HepG2 (cell line): ENCODE measurements around the gene SS18L1. TPM values are rescaled to one million over a fixed set of nuclear protein-coding genes. Genes with fewer than 3 reads are reported as not detected.

ENCODE experiments used
- AKAP8 ChIP-seq: sonication (generic); formaldehyde crosslinking; IDR thresholded peaks from 2 replicates; pipeline ENCODE4 v1.5.1; 2020; ENCODE audit warnings: mild to moderate bottlenecking, missing genetic modification reagents
- BATF2 ChIP-seq: sonication (generic); formaldehyde crosslinking; IDR thresholded peaks from 2 replicates; pipeline ENCODE4 v1.8.0; 2022; ENCODE audit warnings: mild to moderate bottlenecking, missing genetic modification reagents, moderate library complexity
- CREBL2 ChIP-seq: sonication (generic); formaldehyde crosslinking; IDR thresholded peaks from 2 replicates; pipeline ENCODE4 v1.8.1; 2023; ENCODE audit warnings: missing genetic modification reagents, mild to moderate bottlenecking, borderline replicate concordance
- ERF ChIP-seq: IDR thresholded peaks from 2 replicates; pipeline ENCODE4 v1.6.1; 2018; ENCODE audit warnings: missing biosample characterization, missing genetic modification reagents
- HMGXB4 ChIP-seq, 2 experiments: sonication (generic) in 1 of 2; formaldehyde crosslinking in 1 of 2; IDR thresholded peaks; 2 replicates each; pipeline versions ENCODE4 v1.4.0 to v1.6.1; 2018 to 2020; ENCODE audit warnings: missing genetic modification reagents in 2 of 2, borderline replicate concordance in 1 of 2, low read depth in 1 of 2, mild to moderate bottlenecking in 1 of 2, missing biosample characterization in 1 of 2
- NAIF1 ChIP-seq: sonication (generic); formaldehyde crosslinking; IDR thresholded peaks from 2 replicates; pipeline ENCODE4 v1.5.0; 2020; ENCODE audit warnings: mild to moderate bottlenecking, missing genetic modification reagents, borderline replicate concordance
- NCOA5 ChIP-seq: sonication (generic); formaldehyde crosslinking; IDR thresholded peaks from 2 replicates; pipeline ENCODE4 v1.4.0; 2020; ENCODE audit warnings: missing genetic modification reagents
- PTBP1 ChIP-seq: fragments of 200-400 bp; formaldehyde crosslinking; IDR thresholded peaks from 2 replicates; pipeline ENCODE4 v1.6.1; 2018; ENCODE audit warnings: low read length, low read depth; ENCODE audit not compliant: poor library complexity, severe bottlenecking
- RXRA ChIP-seq: sonication (generic); formaldehyde crosslinking; IDR thresholded peaks from 2 replicates; pipeline ENCODE4 v1.5.1; 2020; ENCODE audit warnings: missing genetic modification reagents
- SAP130 ChIP-seq: IDR thresholded peaks from 2 replicates; pipeline ENCODE4 v1.6.1; 2016; ENCODE audit warnings: low read depth
- SMARCC2 ChIP-seq: fragments of 450-650 bp; IDR thresholded peaks from 2 replicates; pipeline ENCODE4 v1.6.1; 2017; ENCODE audit warnings: antibody characterized with exemption, mild to moderate bottlenecking
- SP1 ChIP-seq, 2 experiments: fragments of 450-650 bp in 1 of 2; sonication (generic) in 1 of 2; formaldehyde crosslinking in 1 of 2; IDR thresholded peaks; 2 replicates each; pipeline versions ENCODE4 v1.4.0 to v1.6.1; 2016 to 2020; ENCODE audit warnings: missing genetic modification reagents in 1 of 2
- SP4 ChIP-seq: sonication (generic); formaldehyde crosslinking; IDR thresholded peaks from 2 replicates; pipeline ENCODE4 v1.8.1; 2023; ENCODE audit warnings: mild to moderate bottlenecking, missing genetic modification reagents
- THAP11 ChIP-seq: IDR thresholded peaks from 2 replicates; pipeline ENCODE4 v1.6.1; 2016; ENCODE audit warnings: missing biosample characterization, missing genetic modification reagents
- U2AF2 ChIP-seq: fragments of 200-400 bp; formaldehyde crosslinking; IDR thresholded peaks from 2 replicates; pipeline ENCODE4 v1.6.1; 2017; ENCODE audit warnings: low read depth, mild to moderate bottlenecking, low read length
- ZMYM3 ChIP-seq: sonication (generic); formaldehyde crosslinking; IDR thresholded peaks from 2 replicates; pipeline ENCODE4 v1.5.1; 2020; ENCODE audit warnings: mild to moderate bottlenecking, missing genetic modification reagents
- ZNF10 ChIP-seq: sonication (generic); formaldehyde crosslinking; IDR thresholded peaks from 2 replicates; pipeline ENCODE4 v1.4.0; 2020; ENCODE audit warnings: mild to moderate bottlenecking, low read depth, missing genetic modification reagents, borderline replicate concordance
- ZNF121 ChIP-seq: sonication (generic); formaldehyde crosslinking; IDR thresholded peaks from 2 replicates; pipeline ENCODE4 v1.5.0; 2020; ENCODE audit warnings: mild to moderate bottlenecking, missing genetic modification reagents
- ZNF17 ChIP-seq: sonication (generic); formaldehyde crosslinking; IDR thresholded peaks from 2 replicates; pipeline ENCODE4 v1.5.0; 2020; ENCODE audit warnings: mild to moderate bottlenecking, missing genetic modification reagents
- ZNF556 ChIP-seq: sonication (generic); formaldehyde crosslinking; IDR thresholded peaks from 2 replicates; pipeline ENCODE4 v1.4.0; 2020; ENCODE audit warnings: mild to moderate bottlenecking, missing genetic modification reagents, borderline replicate concordance
- ZNF687 ChIP-seq: sonication (generic); formaldehyde crosslinking; IDR thresholded peaks from 2 replicates; pipeline ENCODE4 v1.5.1; 2020; ENCODE audit warnings: mild to moderate bottlenecking, missing genetic modification reagents, moderate library complexity
- ZNF788 ChIP-seq: sonication (generic); formaldehyde crosslinking; IDR thresholded peaks from 2 replicates; pipeline ENCODE4 v1.5.0; 2020; ENCODE audit warnings: mild to moderate bottlenecking, missing genetic modification reagents, borderline replicate concordance
- polyA plus RNA-seq, 8 experiments: library from polyadenylated mRNA; depleted of rRNA in 3 of 8; stranded (reverse) in 7 of 8; unstranded in 1 of 8; fragments of >200 nt; fragmentation: Illumina TruSeq in 4 of 8; extraction: Trizol in 4 of 8; gene quantifications; 2 replicates each; pipeline versions ENCODE4 v1.2.1 to v1.2.3, GENCODE V29; 2011 to 2016; ENCODE audit warnings: low read depth in 4 of 8, missing spikeins in 1 of 8, mixed read lengths in 1 of 8; ENCODE audit not compliant: insufficient read depth in 1 of 8
- total RNA-seq, 5 experiments: library from RNA; depleted of rRNA; stranded (reverse); fragments of >200 nt; fragmentation: Illumina TruSeq; extraction: Trizol; gene quantifications; 2 replicates each; pipeline ENCODE4 v1.2.3, GENCODE V29; 2016; ENCODE audit warnings: low read depth in 1 of 5

Gene SS18L1
- total and polyA plus RNA-seq, 2 of the 13 experiments (the other 11 are each of a cell fraction or from before 2014, with no cell fraction given): 17.8 to 27.6 TPM

GRCh38 chr20:62141397-62142251, 1.9 kb upstream of the SS18L1 start (continued):
- peak; percentile 25; the same call in 1 of the 2 replicates for TF ChIP-seq ZMYM3 (CRISPR knock-in tag)
- no peak for TF ChIP-seq SP1 (IDR thresholded peaks at IDR 0.05)
- no peak; the same call in 1 of the 2 replicates for TF ChIP-seq SP1 (CRISPR knock-in tag; IDR thresholded peaks at IDR 0.05)
- TF ChIP-seq CREBL2 (CRISPR knock-in tag): no peak
- TF ChIP-seq NCOA5: no peak
- peak; percentile 71 for TF ChIP-seq SAP130
- peak; percentile 62 for TF ChIP-seq AKAP8 (CRISPR knock-in tag)
- peak in 1 of 2 experiments; percentile 63; a peak in 3 of 4 replicates for TF ChIP-seq HMGXB4 (CRISPR knock-in tag; IDR thresholded peaks at IDR 0.05; ENCODE audit: borderline replicate concordance in 1 of 2, low read depth in 1 of 2)
- no peak for TF ChIP-seq ZNF556
- 0 out of 2 replicates have a peak, but pooled peaks have one; percentile 5 for TF ChIP-seq ERF (CRISPR knock-in tag)
- TF ChIP-seq BATF2 (CRISPR knock-in tag): no peak
- peak; percentile 34; the same call in 1 of the 2 replicates for TF ChIP-seq THAP11 (CRISPR knock-in tag)
- TF ChIP-seq SMARCC2: no peak
- TF ChIP-seq SP4: peak; percentile 56; the same call in 1 of the 2 replicates
- TF ChIP-seq NAIF1: no peak; the same call in 1 of the 2 replicates
- TF ChIP-seq RXRA (CRISPR knock-in tag): peak; percentile 16; the same call in 1 of the 2 replicates
- TF ChIP-seq PTBP1: no peak
- TF ChIP-seq ZNF687 (CRISPR knock-in tag): peak; percentile 63
- TF ChIP-seq ZNF788: no peak
- TF ChIP-seq ZNF17 (CRISPR knock-in tag): no peak
- no peak for TF ChIP-seq ZNF10 (CRISPR knock-in tag)
- peak; percentile 40; the same call in 1 of the 2 replicates for TF ChIP-seq ZNF121 (CRISPR knock-in tag)
- TF ChIP-seq U2AF2: no peak
